GM19238 (cell line): Measurements from ENCODE around the gene TRMT11.
"Not testable (repeated sequence)": the region's sequence is repeated elsewhere in the genome, so short reads cannot be mapped to it uniquely, and the experiment has no call there.

Experiments used
- DNase-seq: peaks from one replicate; pipeline ENCODE4 v3.0.0; 2011; ENCODE audit warnings: low spot score; ENCODE audit not compliant: insufficient read length

The TRMT11 gene

DNA sequence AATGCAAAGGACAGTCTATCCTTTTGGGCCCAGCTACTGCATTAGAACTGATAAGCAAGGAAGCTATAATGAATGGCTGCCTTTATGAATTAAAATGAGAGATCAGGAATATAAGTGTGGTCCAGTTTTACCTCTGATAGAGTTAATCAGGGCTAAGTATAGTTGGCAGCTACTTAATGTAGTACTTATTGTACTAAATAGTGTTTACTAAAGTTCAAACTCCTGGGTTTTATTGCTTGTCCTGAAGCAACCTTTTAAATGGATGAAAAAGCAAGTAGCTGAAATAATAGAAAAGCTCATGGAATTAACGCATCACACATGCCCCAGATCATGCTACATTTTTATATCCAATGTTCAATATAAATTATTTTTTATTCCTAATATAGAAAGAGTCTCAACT lies 5.3 kb downstream of the TRMT11 start:
- no peak for DNase-seq

GRCh38 chr6:125994670-125995488 lies 8.5 kb downstream of the TRMT11 start:
- no peak for DNase-seq

DNA sequence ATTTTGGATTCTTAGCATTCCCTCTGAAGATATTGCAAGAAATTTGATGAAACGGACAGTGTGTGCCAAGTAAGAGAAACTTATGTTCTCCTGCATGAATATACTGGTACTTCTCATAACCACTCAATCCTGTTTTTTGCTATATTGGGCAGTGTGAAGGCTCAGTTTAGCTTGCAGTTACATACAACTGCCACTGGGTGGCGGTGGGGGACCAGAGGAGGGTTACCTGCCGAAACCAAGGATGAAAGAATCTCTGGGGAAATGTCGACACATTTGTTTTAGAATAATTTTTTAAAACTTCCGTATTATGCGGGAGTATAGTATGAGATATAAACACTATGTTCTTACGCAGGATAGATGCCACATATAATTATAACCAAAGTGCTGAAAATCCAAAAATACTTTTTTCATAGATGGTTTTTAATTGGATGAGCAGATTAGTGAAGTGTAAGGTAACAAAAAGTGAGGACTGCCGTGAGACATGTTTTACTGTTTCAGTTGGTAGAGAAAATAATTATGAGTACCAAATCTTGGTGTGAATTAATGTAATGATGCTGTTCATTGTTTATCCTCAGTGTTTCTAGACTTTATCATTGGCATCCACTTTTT lies 9.7 kb downstream of the TRMT11 start:
- DNase-seq, result peak; percentile 35

DNA sequence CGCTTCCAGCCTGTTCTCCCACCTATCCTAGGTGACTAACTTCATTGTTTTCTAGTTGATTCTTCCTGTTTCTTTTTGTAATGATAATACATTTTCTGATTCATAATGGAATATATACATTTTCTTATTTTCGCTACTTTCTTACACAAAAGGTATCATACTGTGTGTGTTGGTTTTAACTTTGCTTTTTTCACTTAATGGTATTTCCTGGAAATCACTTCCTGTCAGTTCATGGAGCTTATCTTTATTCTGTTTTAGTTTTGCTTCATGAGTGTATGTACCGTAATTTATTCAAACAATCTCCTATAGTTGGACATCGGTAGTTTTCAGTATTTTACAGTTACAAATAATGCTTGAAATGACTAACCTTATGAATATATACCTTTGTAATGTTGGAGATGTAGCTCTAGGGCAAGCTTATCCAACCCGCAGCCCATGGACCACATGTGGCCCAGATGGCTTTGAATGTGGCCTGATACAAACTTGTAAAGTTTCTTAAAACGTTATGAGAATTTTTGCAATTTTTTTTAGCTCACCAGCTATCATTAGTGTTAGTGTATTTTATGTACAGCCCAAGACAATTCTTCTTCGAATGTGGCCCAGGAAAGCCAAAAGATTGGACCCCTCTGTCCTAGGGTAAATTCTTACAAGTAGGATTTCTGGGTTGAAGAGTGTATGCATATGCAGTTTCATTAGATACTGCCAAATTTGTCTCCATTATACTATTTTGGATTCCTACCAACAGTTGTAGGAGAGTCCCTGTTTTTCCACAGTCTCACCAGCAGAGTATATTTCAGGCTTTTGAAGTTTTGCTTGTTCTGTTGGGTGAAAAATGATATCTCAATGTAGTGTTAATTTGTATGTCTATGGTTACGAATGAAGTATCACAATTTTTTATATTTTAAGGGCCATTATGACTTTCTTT lies 16.7 kb downstream of the TRMT11 start:
- DNase-seq, result no peak

DNA sequence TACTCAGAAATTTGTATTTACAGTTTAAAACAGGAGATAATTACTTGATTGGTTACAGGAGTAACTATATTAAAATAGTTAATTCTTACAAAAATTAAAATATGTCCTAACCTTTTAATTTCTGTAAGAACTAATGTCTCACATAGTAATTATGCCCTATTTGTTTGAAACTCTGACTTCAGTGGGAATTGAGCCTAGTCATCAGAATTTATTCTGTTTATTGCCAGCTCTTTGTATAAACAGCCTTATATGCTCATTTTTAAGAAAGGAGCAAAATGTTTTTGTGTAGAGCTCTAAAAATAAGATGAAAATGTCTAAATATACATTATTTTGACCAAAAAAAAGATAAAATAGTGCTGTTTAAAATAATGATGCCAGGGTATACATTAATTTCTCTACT lies 21.5 kb downstream of the TRMT11 start:
- DNase-seq, result no peak

- DNase-seq, result no peak
Measured at GRCh38 chr6:126010040-126010439, 23.7 kb downstream of the TRMT11 start.

DNA sequence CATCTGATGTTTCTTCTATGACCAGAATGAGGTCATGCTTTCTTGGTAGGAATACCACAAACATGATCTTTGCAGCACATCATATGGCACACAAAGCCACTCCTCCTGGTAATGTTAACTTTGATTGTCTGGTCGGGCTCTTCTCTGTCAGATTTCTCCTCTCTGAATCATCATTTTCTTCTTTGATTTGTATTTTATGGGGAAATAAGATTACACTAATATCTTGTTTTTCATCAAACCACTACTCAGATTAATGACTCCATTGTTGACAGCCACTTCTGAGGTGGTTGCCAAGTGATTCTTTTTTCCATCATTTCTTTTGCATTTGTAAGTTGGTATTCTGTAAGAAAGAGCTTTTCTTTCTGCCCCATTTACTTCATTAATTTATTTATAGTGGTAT lies 29.5 kb downstream of the TRMT11 start:
- DNase-seq, result no peak

DNA sequence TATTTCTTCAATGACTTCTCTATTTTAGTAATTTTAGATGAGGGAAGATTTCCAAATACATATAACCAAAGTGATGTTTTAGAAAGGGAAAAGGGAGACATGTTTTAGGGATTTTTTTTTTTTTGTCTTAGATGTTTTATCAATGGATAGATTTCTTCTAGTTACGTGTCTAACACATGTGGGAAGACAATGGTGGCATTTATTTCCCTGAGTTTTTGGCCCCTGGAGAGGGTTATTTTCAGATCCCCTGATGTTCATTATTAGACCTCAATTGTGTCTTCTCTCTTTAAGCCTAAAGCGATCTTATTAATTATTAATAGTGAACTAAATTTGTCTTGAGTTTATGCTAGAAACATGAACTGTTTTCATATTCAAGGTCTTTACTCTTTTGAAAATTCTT lies 30.3 kb downstream of the TRMT11 start:
- DNase-seq, result no peak

DNA sequence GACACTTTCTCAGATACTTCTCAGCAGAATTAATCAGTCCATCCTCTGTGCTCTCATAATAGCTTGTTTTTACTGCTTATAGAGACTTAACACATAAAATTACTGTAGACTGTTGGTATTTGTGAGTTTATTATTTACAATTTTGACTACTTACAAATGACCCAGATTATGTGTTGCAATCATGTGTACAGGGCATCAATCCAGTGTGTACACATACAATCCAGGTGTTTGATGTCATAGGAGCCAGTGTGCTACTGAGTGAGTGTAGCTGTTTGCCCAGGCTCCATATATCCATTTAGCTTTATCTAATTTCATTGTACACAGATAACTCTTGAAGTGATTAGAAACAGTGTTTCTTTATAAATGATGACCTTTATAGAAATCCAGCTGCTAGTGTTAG lies 31.3 kb downstream of the TRMT11 start:
- no peak for DNase-seq

DNA sequence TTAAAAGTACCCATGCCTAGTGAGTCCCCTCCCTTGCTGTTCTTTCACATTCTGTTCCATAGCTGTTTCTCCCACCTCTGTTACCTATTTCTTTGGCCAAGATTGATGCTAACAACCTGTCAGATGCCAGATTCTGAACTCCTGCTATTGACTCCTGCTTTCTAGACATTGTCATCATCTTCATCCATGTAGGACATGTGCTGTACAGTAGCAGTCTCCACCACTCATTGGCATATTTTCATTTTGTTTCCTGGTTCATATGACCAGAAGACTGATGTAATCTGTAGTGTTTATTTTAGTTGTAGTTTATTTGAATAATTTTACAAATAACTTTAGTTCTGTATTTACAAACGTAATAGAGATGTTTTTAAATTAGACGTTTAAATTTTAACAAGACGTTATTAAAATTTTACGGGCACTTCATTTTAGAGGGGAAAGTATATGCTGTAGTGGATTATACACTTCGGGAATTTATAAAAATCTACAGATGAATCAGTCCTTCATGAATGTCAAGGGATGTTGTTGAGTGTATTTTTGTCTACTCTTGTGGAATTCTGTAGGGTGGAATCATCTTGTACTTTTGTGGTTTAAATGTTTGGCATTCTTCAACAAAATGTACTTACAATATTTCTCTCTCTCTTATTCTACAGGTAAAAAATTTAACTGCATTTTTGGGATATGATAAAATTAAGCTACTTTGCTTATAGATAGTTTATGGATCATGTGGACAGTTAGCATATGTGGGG lies 34.1 kb downstream of the TRMT11 start:
- no peak for DNase-seq

DNA sequence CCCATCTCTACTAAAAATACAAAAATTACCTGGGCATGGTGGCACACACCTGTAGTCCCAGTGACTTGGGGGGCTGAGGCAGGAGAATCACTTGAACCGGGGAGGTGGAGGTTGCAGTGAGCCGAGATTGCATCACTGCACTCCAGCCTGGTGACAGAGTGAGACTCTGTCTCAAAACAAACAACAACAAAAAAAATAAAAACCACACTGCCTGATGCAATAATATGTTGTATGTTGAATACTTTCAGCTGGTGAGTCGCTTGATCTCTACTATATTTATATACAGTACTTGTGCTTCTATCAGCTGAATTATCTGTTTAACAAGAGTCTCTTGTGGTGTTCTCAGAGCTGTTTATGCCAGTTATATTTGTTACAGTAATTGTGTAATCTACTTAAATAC lies 37.1 kb downstream of the TRMT11 start:
- not testable (repeated sequence) for DNase-seq

- DNase-seq, result no peak
Measured at GRCh38 chr6:126026001-126026400, 39.7 kb downstream of the TRMT11 start.

DNA sequence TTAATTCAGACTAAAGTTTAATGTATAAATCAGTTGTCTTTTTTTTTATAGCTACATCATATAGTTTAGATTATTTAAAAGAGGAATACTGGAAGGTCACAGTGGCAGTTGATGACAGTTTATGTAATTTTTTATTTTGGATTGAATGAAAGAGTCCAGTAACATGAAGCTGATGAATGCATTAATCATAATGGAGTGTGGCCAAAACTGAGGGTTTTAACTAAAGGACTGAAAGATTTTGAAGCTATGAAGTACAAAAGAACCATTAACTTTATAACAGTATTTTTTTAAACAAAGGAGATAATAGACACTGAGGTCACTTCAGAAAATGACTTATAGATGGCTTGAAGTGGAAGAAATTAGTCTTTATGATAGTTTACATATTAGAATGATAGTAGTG lies 41.3 kb downstream of the TRMT11 start:
- DNase-seq, result no peak

- no peak for DNase-seq
Measured at GRCh38 chr6:126030045-126030444, 43.7 kb downstream of the TRMT11 start.

DNA sequence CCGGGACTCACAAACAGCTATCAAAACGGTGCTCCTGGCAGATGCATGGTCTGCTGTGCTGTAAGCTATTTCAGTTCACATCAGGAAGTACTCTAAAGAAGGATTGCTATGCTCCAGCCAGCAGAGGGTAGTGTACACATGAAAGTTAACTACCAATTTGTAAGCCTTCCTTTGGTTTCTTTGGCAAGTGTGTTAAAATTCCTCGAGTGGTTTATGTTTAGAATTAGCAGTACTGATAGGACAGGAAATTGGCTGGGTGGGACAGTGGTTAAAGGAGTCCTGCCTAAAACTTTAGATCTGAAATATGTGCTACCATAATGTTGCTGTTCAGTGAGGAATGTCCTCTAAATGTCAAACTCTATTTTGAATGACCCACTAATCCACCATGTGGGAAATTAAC lies 47.4 kb downstream of the TRMT11 start:
- DNase-seq, result no peak

- no peak for DNase-seq
Measured at GRCh38 chr6:126034656-126035055, 48.3 kb downstream of the TRMT11 start.

DNA sequence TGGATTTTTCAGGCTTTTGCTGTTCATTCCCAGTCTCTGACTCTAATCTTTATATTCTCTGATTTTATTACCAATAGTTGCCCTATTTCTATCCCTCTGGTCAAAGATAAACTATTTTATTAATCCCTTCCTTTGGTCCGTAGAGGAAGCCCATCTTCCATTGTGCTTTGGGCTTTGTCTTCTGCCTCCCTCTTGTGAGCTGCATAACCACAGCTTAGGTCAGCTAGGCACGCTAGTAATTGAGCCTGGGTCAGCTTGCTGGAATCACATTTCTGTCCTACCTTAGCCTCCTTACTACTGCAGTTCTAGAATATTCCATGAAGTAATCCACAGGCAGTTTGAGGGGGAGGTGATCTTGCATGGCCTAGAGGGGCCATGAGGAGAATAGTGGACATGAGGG lies 49.4 kb downstream of the TRMT11 start:
- DNase-seq, result no peak

- no peak for DNase-seq
Measured at GRCh38 chr6:126038234-126038633, 51.9 kb downstream of the TRMT11 start.

DNA sequence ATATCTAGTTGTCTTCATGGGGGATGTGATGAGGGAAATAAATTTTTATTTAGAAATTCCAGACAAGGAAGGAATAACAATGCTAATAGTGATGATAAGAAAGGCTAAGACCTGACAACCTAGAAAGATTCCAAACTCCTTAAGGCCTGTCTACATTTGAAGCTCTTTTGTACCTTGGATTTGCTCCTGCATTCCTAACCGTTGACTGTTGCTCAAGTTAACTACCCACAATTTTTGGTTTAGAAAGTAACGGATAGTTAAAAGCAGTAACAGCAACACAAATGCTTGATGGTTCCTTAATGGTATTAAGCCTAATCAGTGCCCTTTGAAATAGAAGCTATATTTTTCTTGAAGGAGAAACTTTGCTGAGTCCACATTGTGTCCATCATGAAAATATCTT lies 52.9 kb downstream of the TRMT11 start:
- no peak for DNase-seq

- no peak for DNase-seq
Measured at GRCh38 chr6:126040394-126040793, 54.1 kb downstream of the TRMT11 start.

DNA sequence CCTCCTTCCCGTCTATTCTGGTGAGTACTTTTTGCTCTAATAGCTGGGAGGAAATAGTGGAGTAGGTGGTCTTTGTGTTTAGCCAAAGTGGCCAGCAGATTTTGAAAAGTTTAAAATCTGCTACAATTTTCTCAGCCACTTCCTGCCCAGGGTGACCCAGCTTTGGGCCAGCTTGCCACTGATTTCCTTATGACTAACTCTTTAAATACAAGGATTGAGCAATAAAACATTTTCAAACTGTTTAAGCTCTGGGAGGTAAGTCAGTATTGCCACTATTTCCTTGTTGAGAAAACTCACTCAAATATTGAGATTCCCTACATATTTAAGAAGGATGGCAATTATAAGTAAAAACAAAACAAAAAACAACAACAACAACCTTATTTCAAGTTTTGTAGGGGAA lies 54.5 kb downstream of the TRMT11 start:
- DNase-seq, result no peak
